ENCODE results near the gene AP1S1. TPM values are rescaled to one million over a fixed set of nuclear protein-coding genes. Genes with fewer than 3 reads are reported as not detected.

Gene AP1S1
- total and polyA plus RNA-seq, 11 donors: 9.9 to 41.8 (median 14.3) TPM

GRCh38 chr7:101165958-101166647 lies 11.8 kb downstream of the AP1S1 start:
- H3K27me3 ChIP-seq: peaks cover 54 to 98% (median 81%) of the 10 kb centered on the region in 9 donors
- intact Hi-C loops (cut with DNase I): no loop called here
- TF ChIP-seq CTCF (IDR thresholded peaks at IDR 0.05): no peak
- TF ChIP-seq POLR2A (IDR thresholded peaks at IDR 0.05): no peak
- H3K4me3 ChIP-seq: peak overlapping the region in 8 of 12 donors; percentile 10 to 36 (median 24)
- H3K4me1 ChIP-seq: peaks cover 3 to 54% (median 33%) of the 10 kb centered on the region in 12 donors
- no peak for DNase-seq
- no peak overlapping the region for H3K27ac ChIP-seq
- no peak for ATAC-seq
- WGBS, 4 donors: 1 to 4% (median 2%) methylated on average over 30 to 38 of the region's 38 CpGs
- H3K9me3 ChIP-seq: no peaks in the 10 kb centered on the region
- no peaks in the 10 kb centered on the region for H3K36me3 ChIP-seq

DNA sequence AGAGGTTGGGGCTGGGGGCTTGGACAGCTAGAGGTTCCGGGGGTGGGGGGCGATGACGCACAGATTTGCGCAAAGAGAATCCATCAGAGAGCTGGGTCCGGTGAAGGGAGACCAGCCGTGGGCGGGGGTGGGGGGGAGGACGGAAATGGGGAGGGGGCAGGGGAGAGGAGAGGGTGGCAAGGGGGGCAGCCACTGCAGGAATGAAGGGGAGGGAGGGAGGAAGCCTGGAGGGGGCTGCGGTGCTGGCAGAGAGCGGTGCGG lies 12.3 kb downstream of the AP1S1 start:
- Histone ChIP-seq H3K4me3 (no peak overlapping the region), H3K27me3 (peaks cover 57 to 98% (median 86%) of the 10 kb centered on the region in 9 donors), H3K9me3 (no peaks in the 10 kb centered on the region), H3K4me1 (peaks cover 3 to 57% (median 33%) of the 10 kb centered on the region in 12 donors), H3K36me3 (no peaks in the 10 kb centered on the region), H3K27ac (no peak overlapping the region)
- no peak for ATAC-seq
- 0 to 3% (median 2%) methylated on average over 8 to 11 of the region's 11 CpGs for WGBS, 4 donors
- intact Hi-C loops (cut with DNase I): no loop called here
- DNase-seq: no peak
- TF ChIP-seq CTCF (IDR thresholded peaks at IDR 0.05) (no peak), POLR2A (IDR thresholded peaks at IDR 0.05) (no peak)

DNA sequence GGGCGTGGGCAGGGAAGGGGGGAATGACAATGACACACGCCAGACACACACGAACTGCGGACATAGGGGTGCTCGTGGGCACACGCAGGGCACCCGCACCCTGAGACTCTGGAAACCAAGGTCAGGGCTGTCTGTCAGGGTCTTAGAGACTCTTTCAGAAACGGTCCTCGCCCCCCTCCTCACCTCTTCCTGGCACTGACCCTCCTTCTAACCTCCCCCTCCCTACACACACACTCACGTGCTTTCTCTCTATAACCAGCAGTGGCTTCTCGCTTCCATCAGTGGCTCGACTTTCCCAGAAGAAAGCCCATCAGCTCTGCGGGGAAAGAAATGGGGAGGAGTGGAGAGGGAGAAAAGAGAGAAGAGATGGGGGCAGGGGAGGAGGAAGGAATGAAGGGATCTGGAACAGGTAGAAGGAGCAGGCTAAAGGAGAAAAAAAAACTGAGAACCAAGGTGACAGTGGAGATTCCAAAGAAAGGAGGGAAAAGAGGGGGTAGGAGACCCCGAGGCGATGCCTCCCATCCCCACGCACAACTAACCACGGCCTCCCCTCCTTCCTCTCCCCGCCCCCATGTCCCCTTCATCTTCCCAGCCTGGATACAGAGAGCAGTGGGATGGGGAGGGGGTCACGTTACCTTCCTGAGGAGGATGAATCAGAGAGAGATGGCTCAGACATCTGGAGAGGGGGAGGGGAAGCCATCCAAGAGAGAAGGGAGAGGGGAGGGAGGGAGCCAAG lies 12.8 kb downstream of the AP1S1 start:
- no peak for ATAC-seq
- H3K27me3 ChIP-seq: peaks cover 60 to 99% (median 91%) of the 10 kb centered on the region in 9 donors

More for the DNA sequence above, 12.8 kb downstream of the AP1S1 start:
- no peak overlapping the region for H3K4me3 ChIP-seq
- WGBS, 4 donors: 1 to 2% (median 1%) methylated on average over 18 to 19 of the region's 19 CpGs
- H3K9me3 ChIP-seq: no peaks in the 10 kb centered on the region
- H3K4me1 ChIP-seq: peaks cover 3 to 60% (median 35%) of the 10 kb centered on the region in 12 donors
- TF ChIP-seq POLR2A (IDR thresholded peaks at IDR 0.05) (no peak), CTCF (IDR thresholded peaks at IDR 0.05) (no peak)
- intact Hi-C loops (cut with DNase I): no loop called here
- no peak overlapping the region for H3K27ac ChIP-seq
- H3K36me3 ChIP-seq: no peaks in the 10 kb centered on the region
- DNase-seq: no peak

All from heart left ventricle (tissue), 16 donors.